GM10248 (cell line): Measurements from ENCODE around the gene PAX3.

Source experiments
- CTCF ChIA-PET: fragments of 300-600 bp; sonication (Branson Sonifier 250); formaldehyde crosslinking; extraction: SDS; loops from one replicate; lab custom pipeline; 2021; ENCODE audit warnings: antibody characterized with exemption; lab: Yijun Ruan, JAX
- POLR2A ChIA-PET: fragments of 350-650 bp; sonication (Branson Sonifier 250); formaldehyde crosslinking; extraction: SDS; loops from one replicate; lab custom pipeline; 2020; ENCODE audit warnings: antibody characterized with exemption; lab: Yijun Ruan, JAX
- DNase-seq: peaks from one replicate; pipeline ENCODE4 v3.0.0; 2012; ENCODE audit errors: extremely low spot score
- CTCF ChIP-seq: IDR thresholded peaks from 2 replicates; pipeline ENCODE4 v1.5.1; 2012; ENCODE audit warnings: mild to moderate bottlenecking, low read depth; ENCODE audit errors: extremely low read depth, missing control alignments, control extremely low read depth

PAX3 gene

DNA sequence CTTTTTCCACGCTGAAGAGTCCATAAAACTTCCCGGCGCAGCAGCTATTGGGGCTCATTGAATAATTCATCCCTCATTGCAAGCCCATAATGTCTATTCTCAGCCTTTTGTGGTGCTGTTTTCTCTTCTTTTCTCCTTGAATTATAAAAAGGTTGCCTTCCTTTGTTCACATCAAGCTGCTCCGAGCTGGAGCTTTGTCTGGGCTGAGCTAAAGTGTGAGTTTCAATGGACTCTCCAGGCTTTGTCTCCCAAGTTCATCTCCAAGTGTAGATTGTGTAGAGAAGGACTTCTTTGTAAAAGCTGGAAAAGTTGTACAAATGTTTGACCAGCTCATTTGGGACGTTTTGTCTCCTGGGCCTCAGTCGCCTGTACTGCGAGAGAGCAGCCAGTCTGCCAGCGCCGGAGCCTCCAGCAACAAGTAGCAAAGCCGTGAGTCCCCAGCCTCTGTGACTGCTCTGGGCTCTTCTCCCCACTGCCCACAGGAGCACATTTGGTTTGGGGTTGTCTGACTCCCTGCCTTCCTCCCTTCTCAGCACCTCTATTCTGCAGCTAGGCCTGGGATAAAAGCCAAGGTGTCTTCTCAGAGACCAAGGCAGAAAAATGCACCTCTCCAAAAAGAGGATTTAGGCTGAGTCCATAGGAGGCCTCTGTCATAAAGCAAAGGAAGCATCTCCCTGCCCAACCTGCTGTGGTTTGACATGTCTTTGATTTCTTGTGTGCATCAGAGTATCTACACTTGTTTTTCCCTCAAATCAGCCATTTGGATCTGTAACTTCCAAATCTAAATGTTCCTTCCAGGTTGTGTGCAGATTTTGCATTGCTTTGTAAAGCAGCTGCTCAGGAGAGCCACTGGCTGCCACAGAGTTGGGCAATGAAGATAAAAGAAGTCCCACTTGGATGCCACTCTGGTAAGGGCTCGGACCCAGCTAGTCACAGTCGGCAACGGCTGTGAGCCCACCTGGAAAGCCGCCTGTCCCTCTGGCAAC is 6.4 kb downstream of the PAX3 start:
- ChIA-PET CTCF (interaction anchor here (0.8 to 2.4 kb wide), 5 partner anchors 9 to 223 kb away, joined by 3 to 9 read pairs (median 3); no protein-coding TSS in a partner anchor), POLR2A (no interaction called here)
- DNase-seq: no peak
- no peak for TF ChIP-seq CTCF

DNA sequence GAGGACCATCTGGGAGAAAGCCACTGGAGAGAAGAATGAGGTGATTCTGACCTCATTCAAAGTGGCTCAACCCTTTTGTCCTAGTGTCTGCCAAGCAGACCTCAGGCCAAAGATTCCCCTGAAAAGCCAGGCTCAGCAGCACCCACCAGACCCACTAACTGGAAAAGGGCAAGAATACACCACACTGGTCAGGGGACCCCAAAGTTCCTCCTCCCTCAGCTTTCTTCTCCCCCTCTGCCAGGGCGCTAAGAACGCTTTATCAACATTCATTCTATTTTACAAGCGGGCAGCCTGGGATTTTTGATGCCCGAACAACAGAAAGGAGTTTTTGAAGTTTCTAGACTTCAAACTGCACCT is 7.3 kb downstream of the PAX3 start:
- POLR2A ChIA-PET: no interaction called here
- DNase-seq: no peak
- TF ChIP-seq CTCF: no peak
- CTCF ChIA-PET: interaction anchor here (1.1 to 2.4 kb wide), 2 partner anchors 10 to 26 kb away, joined by 3 to 9 read pairs; no protein-coding TSS in a partner anchor

DNA sequence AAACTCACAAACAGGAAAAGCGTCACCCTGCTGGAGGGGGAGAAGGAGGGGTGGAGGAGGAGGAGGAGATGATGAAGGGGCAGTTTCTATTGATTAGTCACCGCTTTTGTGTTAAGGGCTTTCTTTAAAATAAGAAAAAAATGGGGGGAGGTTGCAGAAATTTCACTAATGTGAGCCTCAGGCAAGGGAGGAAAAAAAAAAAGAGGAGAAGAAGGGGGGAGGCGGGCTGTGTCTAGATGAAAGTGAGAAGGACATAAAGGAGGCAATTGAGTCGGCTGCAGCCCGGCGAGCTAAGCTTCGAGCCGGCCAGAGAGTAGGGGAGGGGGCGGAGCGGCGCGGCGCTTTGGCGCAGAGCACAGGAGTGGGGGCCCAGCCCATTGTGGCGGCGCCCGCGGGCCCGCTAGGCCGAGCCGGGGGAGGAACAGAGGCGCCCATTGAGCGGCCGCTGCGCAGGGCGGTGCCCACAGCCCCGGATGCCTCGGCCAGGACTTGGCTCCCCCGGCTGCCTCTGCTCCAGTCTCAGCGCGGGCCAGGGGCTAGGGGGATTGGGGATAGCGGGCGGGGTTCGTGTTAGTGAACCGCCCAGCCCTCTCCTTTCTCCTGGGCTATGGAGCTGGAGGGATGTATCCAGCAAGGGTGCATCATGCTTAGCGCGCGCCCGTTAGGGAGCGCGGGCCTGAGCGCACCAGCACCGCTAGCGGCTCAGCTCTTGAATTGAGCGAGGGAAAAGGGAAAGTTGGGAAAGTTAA is 7.9 kb downstream of the PAX3 start:
- CTCF ChIA-PET: interaction anchor here (2.4 kb wide), 1 partner anchor 27 kb away, joined by 9 read pairs; no protein-coding TSS in a partner anchor

GRCh38 chr2:222290401-222290735 is 8.4 kb downstream of the PAX3 start:
- ChIA-PET POLR2A (no interaction called here), CTCF (interaction anchor here (2.4 kb wide), 1 partner anchor 27 kb away, joined by 9 read pairs; no protein-coding TSS in a partner anchor)
- TF ChIP-seq CTCF: no peak
- DNase-seq: no peak

More for the DNA sequence above, 7.9 kb downstream of the PAX3 start:
- DNase-seq: no peak
- no peak for TF ChIP-seq CTCF
- POLR2A ChIA-PET: no interaction called here

GRCh38 chr2:222289278-222290160 is 9.3 kb downstream of the PAX3 start:
- no peak for TF ChIP-seq CTCF
- ChIA-PET CTCF (no interaction called here), POLR2A (no interaction called here)
- DNase-seq: no peak

- no peak for DNase-seq
- no peak for TF ChIP-seq CTCF
- POLR2A ChIA-PET: no interaction called here
- CTCF ChIA-PET: interaction anchor here (2.0 kb wide), 1 partner anchor 273 kb away, joined by 4 read pairs; no protein-coding TSS in a partner anchor
Measured at GRCh38 chr2:222288590-222289277, 10.1 kb downstream of the PAX3 start.
